Measurements from ENCODE around the gene UNC80.

- TF ChIP-seq POLR2A (IDR thresholded peaks at IDR 0.05), result no peak
- TF ChIP-seq CTCF (IDR thresholded peaks at IDR 0.05), result no peak
Observed at GRCh38 chr2:209918251-209918650, 146.6 kb downstream of the UNC80 start.

Measured in lower leg skin (tissue), 3 donors.